Stimulated activated CD4-positive, alpha-beta T cell treated with anti-CD3 and anti-CD28 coated beads, Interleukin-2, amount 100 ng/mL, for 4 hours (primary cell): ENCODE results near the gene DGCR2.
"Not testable (repeated sequence)": the region's sequence is repeated elsewhere in the genome, so short reads cannot be mapped to it uniquely, and the experiment has no call there.

Experiments used
- DNase-seq: peaks from one replicate; pipeline ENCODE4 v3.0.0-alpha.2; 2020; ENCODE audit warnings: low read depth

The DGCR2 gene

GRCh38 chr22:19029113-19030103 is 92.8 kb downstream of the DGCR2 start:
- DNase-seq, result not testable (repeated sequence)

GRCh38 chr22:19028060-19028455 is 94.2 kb downstream of the DGCR2 start:
- not testable (repeated sequence) for DNase-seq

GRCh38 chr22:19027371-19028059 is 94.7 kb downstream of the DGCR2 start:
- DNase-seq, result not testable (repeated sequence)

- not testable (repeated sequence) for DNase-seq
These were observed 96.1 kb downstream of the DGCR2 start for GRCh38 chr22:19026080-19026479.

DNA sequence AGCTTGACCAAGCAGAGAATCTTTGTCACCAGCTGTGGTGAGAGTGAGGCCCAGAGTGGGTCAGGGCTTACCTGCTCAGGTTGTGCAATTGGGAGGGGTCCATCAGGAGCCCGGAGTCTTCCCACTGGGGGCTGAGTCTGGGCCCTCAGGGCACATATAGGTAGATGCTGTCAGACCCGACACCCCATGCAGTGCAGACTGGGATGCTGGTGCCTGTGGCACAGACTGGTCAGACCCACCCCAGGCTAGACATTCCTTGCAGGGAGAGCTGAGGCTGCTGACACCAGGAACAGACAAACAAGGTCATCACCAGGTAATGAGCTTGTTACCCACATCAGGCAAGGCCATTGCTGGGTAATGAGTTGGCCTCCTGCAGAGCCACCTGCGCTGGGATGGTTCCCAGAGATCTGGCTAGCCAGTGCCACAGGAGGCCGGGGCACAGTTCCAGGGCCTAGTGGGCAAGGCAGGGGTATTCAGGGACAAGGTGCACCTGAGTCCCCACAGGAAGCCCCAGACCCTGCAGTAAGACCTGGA is 97.2 kb downstream of the DGCR2 start:
- not testable (repeated sequence) for DNase-seq

- not testable (repeated sequence) for DNase-seq
These were observed 98.3 kb downstream of the DGCR2 start for GRCh38 chr22:19023931-19024330.

DNA sequence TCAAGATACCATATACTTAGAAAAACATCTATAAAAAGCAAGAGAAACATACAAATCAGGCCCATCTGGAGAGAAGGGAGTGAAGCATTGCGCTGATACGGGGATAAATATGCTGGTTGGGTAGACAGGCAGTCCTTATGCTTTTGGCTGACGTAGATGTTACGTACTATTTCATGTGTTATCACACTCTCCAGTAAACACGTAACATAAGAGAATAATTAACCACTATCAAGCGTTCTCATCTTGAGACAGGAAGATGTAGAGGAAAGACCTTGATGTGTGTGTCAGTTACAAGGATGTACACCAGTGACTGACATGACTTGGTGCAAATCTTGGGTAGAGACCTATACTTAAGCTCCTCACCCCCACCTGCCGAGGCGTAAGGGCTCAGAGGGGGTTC is 99.5 kb downstream of the DGCR2 start:
- no peak for DNase-seq

DNA sequence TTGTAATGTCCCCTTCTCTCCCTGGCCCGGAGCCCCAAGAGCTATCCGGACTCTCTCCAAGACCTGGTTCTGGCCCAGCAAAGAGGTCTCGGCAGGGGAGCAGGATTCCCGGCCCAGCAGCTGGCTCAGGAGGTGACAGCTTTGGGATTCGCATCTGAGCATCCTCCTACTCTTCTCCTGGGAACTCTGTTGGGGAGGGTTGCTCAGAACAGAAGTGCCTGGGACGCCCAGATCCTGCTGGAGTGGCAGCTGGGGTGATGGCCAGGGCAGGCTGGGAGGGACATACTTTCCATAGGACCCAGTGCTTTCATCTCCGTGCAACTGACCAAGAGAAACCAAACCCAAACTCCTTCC is 102.6 kb downstream of the DGCR2 start:
- DNase-seq, result no peak

DNA sequence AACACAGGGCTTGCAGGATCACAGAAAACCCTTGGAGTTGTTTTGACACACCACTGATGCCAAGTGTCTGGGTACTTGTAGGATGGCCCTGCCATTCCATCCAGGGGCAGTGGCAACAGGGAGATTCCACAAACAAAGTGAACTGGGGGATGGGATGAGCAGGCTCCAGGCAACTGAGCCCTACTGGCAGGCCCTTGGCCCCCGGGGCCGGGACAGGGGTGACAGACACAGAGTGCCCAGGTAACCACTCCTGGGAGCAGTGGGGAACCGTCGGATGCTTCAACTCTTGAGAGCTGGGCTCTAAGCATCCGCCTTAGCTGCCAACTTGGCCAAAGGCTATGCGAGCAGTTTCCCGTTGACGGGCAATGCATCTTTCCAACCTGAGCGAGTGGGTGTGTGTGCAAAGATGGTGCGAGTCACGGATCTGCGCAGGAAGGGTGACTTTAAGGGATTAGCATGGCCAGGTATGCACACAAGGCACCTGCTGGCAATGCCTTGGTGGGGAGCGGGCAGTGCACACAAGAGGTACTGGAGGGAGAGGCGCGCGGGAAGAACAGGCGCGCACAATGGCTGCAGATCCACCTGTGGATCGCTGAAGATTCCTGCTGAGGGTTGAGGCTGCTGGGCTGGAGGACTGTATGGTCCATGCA is 103.1 kb downstream of the DGCR2 start:
- no peak for DNase-seq

GRCh38 chr22:19018256-19018655 is 104.0 kb downstream of the DGCR2 start:
- no peak for DNase-seq

DNA sequence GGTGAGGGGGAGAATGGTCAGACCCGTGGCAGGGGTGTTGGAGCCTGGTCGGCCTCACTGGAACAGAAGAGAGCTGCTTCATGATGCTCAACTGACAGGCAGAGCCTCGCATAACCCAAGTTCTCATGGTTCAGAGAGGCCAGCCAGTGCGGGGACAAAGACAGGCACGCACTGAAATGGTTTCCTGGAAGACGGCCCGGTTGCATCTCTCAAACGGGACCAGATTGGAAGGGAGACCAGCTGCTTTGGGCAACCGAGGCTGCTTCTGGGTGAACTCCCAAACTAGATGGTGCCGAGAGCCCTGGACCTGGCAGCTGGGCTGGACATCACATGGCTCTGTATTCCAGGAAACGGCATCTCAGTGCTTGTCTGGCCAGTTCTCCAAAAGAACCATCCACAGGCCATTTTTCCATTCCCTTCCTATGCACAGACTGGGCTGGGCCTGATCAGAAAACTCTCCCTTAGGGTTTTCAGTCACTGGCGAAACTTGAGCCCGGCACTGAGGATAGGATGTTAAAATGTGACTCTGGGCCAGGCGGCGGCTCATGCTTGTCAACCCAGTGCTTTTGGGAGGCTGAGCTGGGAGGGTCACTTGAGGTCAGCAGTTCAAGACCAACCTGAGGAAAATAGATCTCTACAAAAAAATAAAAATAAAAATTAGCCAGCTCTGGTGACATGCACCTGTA is 106.0 kb downstream of the DGCR2 start:
- no peak for DNase-seq

GRCh38 chr22:19014886-19015285 is 107.3 kb downstream of the DGCR2 start:
- no peak for DNase-seq

- DNase-seq, result not testable (repeated sequence)
These were observed 108.2 kb downstream of the DGCR2 start for GRCh38 chr22:19013881-19014598.

DNA sequence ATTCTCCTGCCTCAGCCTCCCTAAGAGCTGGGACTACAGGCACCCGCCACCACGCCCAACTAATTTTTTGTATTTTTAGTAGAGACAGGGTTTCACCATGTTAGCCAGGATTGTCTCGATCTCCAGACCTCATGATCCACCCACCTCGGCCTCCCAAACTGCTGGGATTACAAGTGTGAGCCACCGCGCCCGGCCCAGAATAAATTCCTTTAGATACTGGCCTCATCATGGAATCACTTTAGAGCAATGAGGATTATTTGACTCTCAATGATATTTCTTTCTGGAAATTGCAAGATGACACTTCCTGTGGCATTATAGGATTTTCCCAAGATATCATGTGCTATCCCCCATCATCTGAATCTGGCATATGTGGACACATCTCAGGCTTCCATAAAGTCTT is 108.8 kb downstream of the DGCR2 start:
- not testable (repeated sequence) for DNase-seq

GRCh38 chr22:19012308-19012986 is 109.8 kb downstream of the DGCR2 start:
- DNase-seq, result no peak

DNA sequence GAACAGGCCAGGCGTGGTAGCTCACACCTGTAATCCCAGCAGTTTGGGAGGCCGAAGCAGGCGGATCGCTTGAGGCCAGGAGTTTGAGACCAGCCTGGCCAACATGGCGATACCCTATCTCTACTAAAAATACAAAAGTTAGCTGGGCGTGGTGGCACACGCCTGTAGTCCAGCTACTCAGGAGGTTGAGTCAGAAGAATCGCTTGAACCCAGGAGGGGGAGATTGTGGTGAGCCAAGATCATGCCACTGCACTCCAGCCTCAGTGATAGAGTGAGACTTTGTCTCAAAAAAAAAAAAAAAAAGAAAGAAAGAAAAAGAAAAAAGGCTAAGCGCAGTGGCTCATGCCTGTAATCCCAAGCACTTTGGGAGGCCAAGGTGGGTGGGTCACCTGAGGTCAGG is 110.6 kb downstream of the DGCR2 start:
- not testable (repeated sequence) for DNase-seq

- DNase-seq, result no peak
These were observed 111.1 kb downstream of the DGCR2 start for GRCh38 chr22:19011075-19011474.

DNA sequence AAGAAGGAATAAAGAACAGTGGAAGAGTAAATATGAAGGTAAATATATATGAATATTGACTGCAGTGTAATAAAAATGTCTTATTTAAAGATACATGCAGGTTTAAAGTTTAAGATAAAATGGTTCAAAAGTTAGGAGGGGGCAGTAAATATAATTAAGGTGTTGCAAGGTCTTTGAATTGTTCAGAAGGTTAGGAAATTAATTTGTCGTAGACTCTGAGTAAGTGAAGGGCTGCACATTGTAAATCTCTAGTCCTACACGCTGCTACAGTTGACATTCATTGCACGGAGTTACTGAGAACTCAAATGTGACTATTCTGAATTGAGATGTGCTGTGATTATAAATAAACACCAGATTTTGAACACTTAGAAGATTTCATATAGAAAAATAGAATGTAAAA is 116.3 kb downstream of the DGCR2 start:
- DNase-seq, result no peak

- DNase-seq, result no peak
These were observed 117.7 kb downstream of the DGCR2 start for GRCh38 chr22:19004471-19004870.

DNA sequence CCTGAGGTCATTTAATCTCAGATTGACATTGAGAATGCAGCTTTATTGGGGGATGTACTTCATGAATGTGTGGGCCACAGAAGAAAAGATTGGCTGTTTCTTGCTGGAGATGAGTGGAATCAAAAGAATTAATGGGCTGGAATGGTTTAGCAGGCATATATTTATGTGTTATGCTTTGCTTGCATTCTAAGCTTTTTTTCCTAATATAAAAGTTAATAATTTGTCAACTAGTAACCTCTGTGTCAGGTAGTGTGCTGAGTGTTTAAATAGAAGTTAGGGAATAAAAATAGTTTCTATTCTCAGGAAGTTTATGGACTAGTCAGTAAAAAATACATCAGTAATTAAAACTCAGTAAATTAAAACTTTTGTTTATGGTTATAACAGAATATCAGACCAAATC is 118.7 kb downstream of the DGCR2 start:
- DNase-seq, result no peak

GRCh38 chr22:19002684-19003038 is 119.6 kb downstream of the DGCR2 start:
- DNase-seq, result no peak
